M059J (cell line): ENCODE results near the gene FNDC3B. TPM values are rescaled to one million over a fixed set of nuclear protein-coding genes. Genes with fewer than 3 reads are reported as not detected.

Source experiments
- DNase-seq: peaks from one replicate; pipeline ENCODE4 v3.0.0-alpha.2; 2012; ENCODE audit warnings: low read depth
- total RNA-seq: library from RNA; depleted of rRNA; stranded (reverse); fragments of >200 nt; shearing (Covaris generic); gene quantifications from 2 replicates; pipeline ENCODE4 v1.2.3, GENCODE V29; 2014; rRNA removed

Gene FNDC3B
- total RNA-seq, 1 experiment from 2014 or later = 79.0 TPM

GRCh38 chr3:172448661-172449465, 409.5 kb downstream of the FNDC3B start:
- no peak for DNase-seq

DNA sequence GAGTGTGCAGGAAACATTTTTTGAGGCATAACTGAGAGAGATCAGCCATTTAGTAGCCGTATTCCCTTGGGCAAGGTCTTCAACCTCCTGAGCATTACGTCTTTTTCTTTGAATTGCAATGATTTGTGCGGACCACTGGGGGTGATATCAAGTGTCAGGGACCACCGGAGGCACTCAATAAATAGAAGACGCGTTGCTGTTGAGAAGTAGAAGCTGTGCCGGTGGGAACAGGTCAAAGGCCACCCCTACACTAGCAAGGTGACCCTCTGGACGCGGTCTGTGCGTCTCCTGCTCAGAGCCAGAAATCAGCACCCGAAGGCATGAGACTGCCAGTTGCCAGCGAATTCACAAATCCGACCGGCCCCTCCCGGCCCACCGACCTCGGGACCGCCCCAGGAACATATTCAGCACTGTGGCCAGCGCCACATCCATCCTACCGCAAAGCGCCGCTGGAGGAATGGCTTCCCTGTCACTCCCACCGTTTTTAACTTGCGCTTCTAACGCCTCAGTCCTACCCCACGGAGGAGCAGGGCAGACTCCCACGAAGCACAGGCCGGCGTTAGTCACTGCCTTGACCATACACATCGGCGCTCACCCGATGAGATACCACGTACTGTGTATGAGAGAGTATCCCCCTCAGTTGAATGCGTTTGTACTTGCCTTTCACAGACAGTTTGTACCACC, 410.2 kb downstream of the FNDC3B start:
- peak; percentile 58 for DNase-seq

Other genes starting within 250 kb of the FNDC3B start
- 7.6 and 7.8 TPM in 2 replicates for gene PLD1, start 229.1 kb upstream of the FNDC3B start, total RNA-seq
- gene TMEM212, start 196.2 kb upstream of the FNDC3B start, total RNA-seq = not detected in 2 replicates